IPS DF 19.7 (cell line): Measurements from ENCODE around the gene AFM.

Experiments used
- DNase-seq: peaks from one replicate; pipeline ENCODE4 v3.0.0-alpha.2; 2013; ENCODE audit warnings: low read depth, low spot score

The AFM gene

DNA sequence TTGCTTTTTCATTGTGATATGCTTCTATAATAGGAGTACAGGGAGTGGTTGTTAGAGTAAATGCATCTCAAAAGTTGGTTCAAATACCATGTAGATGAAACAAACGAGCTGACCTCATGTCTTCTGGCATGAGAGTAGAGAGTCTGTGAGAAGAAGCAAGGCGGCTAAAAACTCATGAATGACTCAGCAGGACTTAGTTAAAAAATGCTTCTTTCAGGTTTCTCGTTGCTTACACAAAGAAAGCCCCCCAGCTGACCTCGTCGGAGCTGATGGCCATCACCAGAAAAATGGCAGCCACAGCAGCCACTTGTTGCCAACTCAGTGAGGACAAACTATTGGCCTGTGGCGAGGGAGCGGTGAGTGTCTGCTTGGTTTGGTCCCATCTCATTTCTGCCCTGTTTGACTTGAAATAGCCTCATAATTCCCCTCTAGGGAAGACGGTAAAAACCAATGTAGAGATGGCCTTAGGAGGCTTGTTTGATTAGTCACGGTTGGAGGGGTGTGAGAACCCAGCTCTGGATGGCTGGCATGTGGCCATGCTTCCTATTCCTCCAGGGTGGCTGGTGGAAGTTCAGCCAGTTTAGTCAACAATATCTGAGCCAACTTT lies 31.0 kb upstream of the AFM start:
- no peak for DNase-seq

DNA sequence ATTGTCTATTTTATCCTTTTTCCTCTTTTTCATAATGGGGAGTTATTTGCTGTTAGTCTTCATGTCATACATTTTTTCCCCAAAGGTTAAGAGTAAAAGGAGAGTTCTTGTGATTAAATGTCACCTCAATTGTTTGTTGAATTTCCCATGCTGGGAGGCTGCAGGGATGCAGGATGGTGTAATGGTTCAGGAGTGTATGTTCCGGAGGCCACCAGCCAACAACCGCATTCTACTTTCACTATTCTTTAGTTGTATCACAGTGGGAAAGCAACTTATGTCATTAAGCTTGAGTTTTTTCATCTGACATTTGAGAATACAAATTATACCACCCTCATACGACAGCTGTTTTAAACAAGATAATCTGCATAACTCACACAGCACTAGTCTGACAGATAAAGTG lies 30.1 kb upstream of the AFM start:
- no peak for DNase-seq

- no peak for DNase-seq
These were observed 29.4 kb upstream of the AFM start for GRCh38 chr4:73451981-73452747.

GRCh38 chr4:73452953-73453700 lies 28.4 kb upstream of the AFM start:
- DNase-seq: no peak

DNA sequence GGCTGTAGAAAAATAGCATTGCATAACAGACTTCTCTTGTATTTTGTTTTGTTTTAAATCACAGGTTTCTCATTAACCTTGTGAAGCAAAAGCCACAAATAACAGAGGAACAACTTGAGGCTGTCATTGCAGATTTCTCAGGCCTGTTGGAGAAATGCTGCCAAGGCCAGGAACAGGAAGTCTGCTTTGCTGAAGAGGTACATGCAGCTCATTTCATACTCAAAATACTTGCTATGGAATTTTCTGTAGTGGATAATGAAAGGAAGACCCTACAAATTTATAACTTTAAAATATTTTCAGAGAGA lies 27.9 kb upstream of the AFM start:
- no peak for DNase-seq

DNA sequence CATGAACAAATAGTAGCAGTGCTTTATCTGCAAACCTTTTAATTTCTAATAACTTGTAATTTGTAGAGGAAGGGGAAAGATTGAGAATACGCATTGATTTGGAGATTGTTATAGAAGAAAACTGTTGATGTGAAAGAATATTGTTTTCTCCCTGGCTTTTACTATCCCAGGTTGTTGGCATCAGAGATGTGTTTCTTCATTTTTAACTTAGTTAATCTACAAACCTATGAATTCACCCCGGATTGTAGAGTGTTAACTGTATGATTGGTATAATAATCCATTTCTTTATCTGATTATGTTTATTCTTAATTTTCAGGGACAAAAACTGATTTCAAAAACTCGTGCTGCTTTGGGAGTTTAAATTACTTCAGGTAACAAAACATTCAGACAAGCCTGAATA lies 26.6 kb upstream of the AFM start:
- DNase-seq: no peak

GRCh38 chr4:73456177-73457022 lies 25.1 kb upstream of the AFM start:
- no peak for DNase-seq

DNA sequence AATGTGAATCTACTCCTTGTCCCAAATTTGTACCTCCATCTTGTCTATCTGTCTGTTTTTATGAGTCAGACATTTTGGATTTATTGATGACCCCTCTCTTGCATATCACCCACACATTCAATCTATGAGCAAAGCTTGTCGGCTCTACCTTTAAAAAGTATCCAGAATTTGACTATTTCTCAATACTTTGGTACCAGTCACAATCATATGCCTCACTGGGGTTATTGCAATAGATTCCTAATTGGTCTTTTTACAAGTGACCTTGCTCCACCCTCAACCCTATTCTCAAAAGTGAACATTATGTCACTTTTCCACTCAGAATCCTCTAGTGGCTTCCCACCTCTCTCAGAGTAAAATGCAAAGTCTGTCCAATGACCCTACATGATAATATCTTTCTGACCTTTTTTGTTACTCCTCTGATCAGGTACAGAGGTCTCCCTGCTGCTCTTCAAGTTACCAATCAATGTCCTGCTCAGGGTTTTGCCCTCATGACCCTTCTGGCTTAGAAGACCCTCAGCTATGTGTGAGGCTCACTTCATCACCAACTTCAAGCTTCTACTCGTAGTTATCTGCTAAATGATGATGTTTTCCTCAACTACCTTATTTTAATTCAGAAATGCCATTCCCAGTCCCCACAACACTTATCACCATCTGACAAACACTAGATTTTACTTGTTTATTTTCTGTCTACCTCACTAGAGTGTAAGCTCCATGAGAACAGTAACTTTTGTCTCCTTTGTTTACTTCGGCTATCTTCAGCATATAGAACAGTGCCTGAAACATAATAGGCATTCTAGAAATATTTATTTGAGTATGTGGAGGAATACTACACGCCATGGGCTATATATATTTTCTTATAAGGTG lies 23.1 kb upstream of the AFM start:
- no peak for DNase-seq

- DNase-seq: no peak
These were observed 22.5 kb upstream of the AFM start for GRCh38 chr4:73459048-73459421.

GRCh38 chr4:73460913-73461522 lies 20.5 kb upstream of the AFM start:
- DNase-seq: no peak

GRCh38 chr4:73468170-73468569 lies 13.4 kb upstream of the AFM start:
- no peak for DNase-seq

DNA sequence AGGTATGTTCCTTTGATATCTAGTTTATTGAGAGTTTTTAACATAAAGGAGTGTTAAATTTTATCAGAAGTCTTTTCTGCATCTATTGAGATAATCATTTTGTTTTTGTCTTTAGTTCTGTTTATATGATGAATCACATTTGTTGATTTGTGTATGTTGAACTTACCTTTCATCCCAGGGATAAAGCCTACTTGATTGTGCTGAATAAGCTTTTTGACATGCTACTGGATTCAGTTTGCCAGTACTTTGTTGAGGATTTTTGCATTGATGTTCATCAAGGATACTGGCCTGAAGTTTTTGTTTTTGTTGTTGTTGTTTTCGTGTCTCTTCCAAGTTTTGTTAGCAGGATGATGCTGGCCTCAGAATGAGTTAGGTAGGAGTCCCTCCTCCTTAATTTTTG lies 10.8 kb upstream of the AFM start:
- DNase-seq: no peak

DNA sequence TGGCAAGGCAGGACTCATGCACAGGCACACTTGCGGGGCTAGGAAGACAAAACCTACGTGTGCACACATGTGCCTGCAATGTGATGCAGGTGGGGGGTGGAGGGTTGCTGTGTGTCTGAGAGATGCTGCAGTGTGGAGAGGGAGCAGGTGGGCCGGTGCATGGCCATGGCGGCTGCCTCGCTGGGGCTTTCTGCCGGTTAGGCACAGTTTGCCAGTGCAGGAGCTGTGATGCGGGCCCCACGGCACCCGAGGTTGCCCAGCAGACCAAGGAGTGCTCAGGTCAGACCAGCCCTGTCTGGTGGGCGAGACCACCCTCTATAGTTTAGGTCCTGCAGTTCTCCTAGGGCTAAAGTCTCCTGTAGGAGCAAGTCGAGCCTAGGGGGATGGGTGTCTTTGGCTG lies 4.4 kb upstream of the AFM start:
- DNase-seq: no peak

GRCh38 chr4:73479323-73479722 lies 2.2 kb upstream of the AFM start:
- no peak for DNase-seq

DNA sequence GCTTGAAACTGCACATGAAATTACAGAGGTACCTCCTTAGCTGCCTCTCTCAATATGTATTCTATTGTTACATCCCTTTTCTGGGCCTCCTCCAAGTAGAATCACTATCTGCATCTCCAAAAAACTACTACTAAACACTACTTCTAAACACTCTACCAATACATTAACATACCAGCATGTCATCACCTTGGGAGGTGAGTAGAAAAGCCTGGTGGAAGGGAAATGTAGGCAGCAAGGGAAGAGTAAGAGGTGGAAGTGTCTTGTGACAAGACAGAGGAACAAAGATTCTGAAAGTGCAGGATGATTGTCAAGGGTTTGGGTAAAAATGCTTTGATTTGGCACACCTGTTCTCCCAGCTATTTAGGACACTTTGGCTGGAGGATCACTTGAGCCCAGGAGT lies 3.5 kb downstream of the AFM start:
- no peak for DNase-seq

- DNase-seq: no peak
These were observed 4.1 kb downstream of the AFM start for GRCh38 chr4:73485596-73485995.

DNA sequence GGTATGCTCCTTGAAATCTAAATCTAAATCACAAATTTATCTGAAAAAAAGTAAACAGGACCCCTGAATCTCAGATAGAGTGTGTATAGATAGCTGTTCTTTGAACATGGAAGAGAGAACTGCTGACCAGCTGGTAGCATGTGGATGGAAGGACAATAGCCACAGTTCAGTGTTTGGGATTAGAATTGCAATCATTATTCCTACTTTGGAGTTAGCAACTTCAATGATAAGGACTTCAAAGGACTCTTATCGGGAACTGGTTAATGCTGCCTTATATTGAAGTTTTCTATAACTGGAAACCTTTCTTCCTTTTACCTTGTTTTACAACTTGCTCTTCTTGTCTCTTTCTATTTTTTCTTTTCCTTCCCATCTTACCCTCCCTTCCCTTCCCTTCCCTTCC lies 5.0 kb downstream of the AFM start:
- DNase-seq: no peak

- no peak for DNase-seq
These were observed 5.7 kb downstream of the AFM start for GRCh38 chr4:73487233-73487632.

DNA sequence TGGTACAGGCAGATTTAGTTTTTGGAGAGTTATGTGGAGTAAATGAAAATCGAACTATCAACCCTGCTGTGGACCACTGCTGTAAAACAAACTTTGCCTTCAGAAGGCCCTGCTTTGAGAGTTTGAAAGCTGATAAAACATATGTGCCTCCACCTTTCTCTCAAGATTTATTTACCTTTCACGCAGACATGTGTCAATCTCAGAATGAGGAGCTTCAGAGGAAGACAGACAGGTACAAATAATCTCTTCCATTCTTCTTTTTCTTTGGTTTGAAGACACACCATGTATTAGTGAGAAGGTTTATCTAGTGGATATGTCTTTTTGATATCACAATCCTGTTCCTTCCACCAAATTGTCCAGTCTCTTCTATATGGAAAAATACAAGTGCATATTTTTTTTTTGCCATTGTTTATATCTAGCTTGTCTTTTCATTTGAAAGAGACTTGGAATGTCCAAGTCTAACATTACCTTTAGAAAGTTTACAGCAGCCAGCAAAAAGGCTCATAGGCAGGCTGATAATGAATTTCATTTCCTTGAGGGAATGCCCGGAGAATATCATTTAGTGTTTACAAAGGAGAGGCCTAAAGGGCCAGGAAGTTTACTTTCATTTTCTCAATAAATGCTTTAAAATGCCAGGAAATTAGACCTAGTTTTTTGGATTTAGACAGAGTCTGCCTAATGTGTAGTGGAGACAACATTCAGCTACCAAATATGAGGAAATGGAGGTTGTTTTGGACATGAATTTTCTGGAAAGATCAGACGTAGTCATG lies 18.6 kb downstream of the AFM start:
- DNase-seq: no peak

DNA sequence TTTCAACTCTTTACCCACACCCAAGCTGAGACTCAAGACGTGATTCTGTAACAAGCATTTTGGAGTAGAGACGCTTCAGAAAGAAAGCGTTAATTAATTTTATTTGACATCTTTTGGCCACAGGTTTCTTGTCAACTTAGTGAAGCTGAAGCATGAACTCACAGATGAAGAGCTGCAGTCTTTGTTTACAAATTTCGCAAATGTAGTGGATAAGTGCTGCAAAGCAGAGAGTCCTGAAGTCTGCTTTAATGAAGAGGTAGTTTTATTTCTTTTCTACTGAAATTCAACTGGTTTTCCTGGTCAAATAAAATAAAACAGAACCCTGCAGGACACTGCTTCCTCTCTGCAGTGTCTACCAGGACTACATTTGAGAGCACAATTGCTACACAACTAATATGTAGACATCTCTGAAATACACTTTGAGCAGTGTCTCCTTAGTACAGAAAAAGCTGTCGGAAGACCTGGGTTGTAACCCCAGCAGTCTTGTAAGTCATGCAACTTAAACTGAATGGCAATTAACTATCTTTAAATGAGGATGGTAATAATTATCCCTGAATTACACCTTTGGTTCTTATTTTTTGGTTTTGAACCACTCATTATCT lies 20.2 kb downstream of the AFM start:
- no peak for DNase-seq
